ENCODE measurements around the gene ATP8B3. TPM values are rescaled to one million over a fixed set of nuclear protein-coding genes. Genes with fewer than 3 reads are reported as not detected.

Gene ATP8B3
- total and polyA plus RNA-seq, 7 donors, result under 0.01 to 3.9 (median 0.68) TPM; not detected in 2

GRCh38 chr19:1758959-1759903, 52.8 kb downstream of the ATP8B3 start:
- no peak for TF ChIP-seq POLR2AphosphoS5 (IDR thresholded peaks at IDR 0.05)
- no peak for TF ChIP-seq EP300 (IDR thresholded peaks at IDR 0.05)
- TF ChIP-seq CTCF (IDR thresholded peaks at IDR 0.05), result no peak
- no peak for TF ChIP-seq POLR2A (IDR thresholded peaks at IDR 0.05)
- Histone ChIP-seq H3K36me3 (no peaks in the 10 kb centered on the region), H3K4me3 (no peak overlapping the region), H3K27me3 (peaks cover 72 to 99% (median 96%) of the 10 kb centered on the region in 3 donors), H3K27ac (no peak overlapping the region), H3K4me1 (peaks cover 0 to 28% (median 20%) of the 10 kb centered on the region in 4 donors), H3K9me3 (no peaks in the 10 kb centered on the region)
- intact Hi-C loops (cut with DNase I), result no loop called here
- 20 to 30% methylated on average over 16 of the region's 16 CpGs for WGBS, 2 donors
- no peak for DNase-seq

GRCh38 chr19:1758231-1758577, 53.9 kb downstream of the ATP8B3 start:
- DNase-seq, result no peak
- Histone ChIP-seq H3K9me3 (no peaks in the 10 kb centered on the region), H3K4me1 (peaks cover 0 to 28% (median 21%) of the 10 kb centered on the region in 4 donors), H3K27me3 (peaks cover 67 to 92% (median 89%) of the 10 kb centered on the region in 3 donors), H3K36me3 (no peaks in the 10 kb centered on the region), H3K4me3 (no peak overlapping the region), H3K27ac (no peak overlapping the region)
- WGBS, 2 donors, result 10 to 13% methylated on average over 10 of the region's 10 CpGs
- intact Hi-C loops (cut with DNase I), result no loop called here
- TF ChIP-seq POLR2AphosphoS5 (IDR thresholded peaks at IDR 0.05) (no peak), POLR2A (IDR thresholded peaks at IDR 0.05) (no peak), EP300 (IDR thresholded peaks at IDR 0.05) (no peak), CTCF (IDR thresholded peaks at IDR 0.05) (no peak)

- peaks cover 70 to 92% (median 89%) of the 10 kb centered on the region in 3 donors for H3K27me3 ChIP-seq
- intact Hi-C loops (cut with DNase I), result no loop called here
- no peak for DNase-seq
- peaks cover 0 to 28% (median 22%) of the 10 kb centered on the region in 4 donors for H3K4me1 ChIP-seq
- TF ChIP-seq CTCF (IDR thresholded peaks at IDR 0.05) (no peak), POLR2A (IDR thresholded peaks at IDR 0.05) (no peak), EP300 (IDR thresholded peaks at IDR 0.05) (no peak), POLR2AphosphoS5 (IDR thresholded peaks at IDR 0.05) (no peak)
- no peaks in the 10 kb centered on the region for H3K9me3 ChIP-seq
- H3K4me3 ChIP-seq, result no peak overlapping the region
- H3K36me3 ChIP-seq, result no peaks in the 10 kb centered on the region
- 1 to 6% methylated on average over 86 of the region's 86 CpGs for WGBS, 2 donors
- H3K27ac ChIP-seq, result no peak overlapping the region
Measured at GRCh38 chr19:1757468-1758230, 54.4 kb downstream of the ATP8B3 start.

GRCh38 chr19:1756705-1757465, 55.2 kb downstream of the ATP8B3 start:
- peaks cover 72 to 92% (median 89%) of the 10 kb centered on the region in 3 donors for H3K27me3 ChIP-seq
- intact Hi-C loops (cut with DNase I), result no loop called here
- no peaks in the 10 kb centered on the region for H3K36me3 ChIP-seq
- peaks cover 0 to 28% (median 22%) of the 10 kb centered on the region in 4 donors for H3K4me1 ChIP-seq
- no peak overlapping the region for H3K4me3 ChIP-seq
- no peak overlapping the region for H3K27ac ChIP-seq
- WGBS, 2 donors, result 4 to 14% methylated on average over 29 of the region's 29 CpGs
- TF ChIP-seq POLR2AphosphoS5 (IDR thresholded peaks at IDR 0.05), result no peak
- no peak for TF ChIP-seq EP300 (IDR thresholded peaks at IDR 0.05)
- TF ChIP-seq CTCF (IDR thresholded peaks at IDR 0.05), result no peak
- TF ChIP-seq POLR2A (IDR thresholded peaks at IDR 0.05), result no peak
- H3K9me3 ChIP-seq, result no peaks in the 10 kb centered on the region
- no peak for DNase-seq

All from sigmoid colon (tissue), 7 donors.